GM06990 (cell line): ENCODE results near the gene RABGAP1.
A peak's percentile ranks its signal among the peaks of the same experiment; 100 is the strongest.
"Not testable (repeated sequence)": the region's sequence is repeated elsewhere in the genome, so short reads cannot be mapped to it uniquely, and the experiment has no call there.

Experiments
- DNase-seq: peaks from one replicate; pipeline ENCODE4 v3.0.0-alpha.2; 2011; ENCODE audit not compliant: insufficient read length; ENCODE audit errors: extremely low read depth
- H3K27me3 ChIP-seq: replicated peaks from 2 replicates; pipeline ENCODE4 v1.6.0; 2011; ENCODE audit warnings: low read length; ENCODE audit not compliant: control insufficient read depth, insufficient read depth
- H3K36me3 ChIP-seq: 2 replicates; pipeline ENCODE4 v1.5.1; 2011; ENCODE audit warnings: low read length; ENCODE audit not compliant: control insufficient read depth, insufficient read depth
- H3K4me3 ChIP-seq: replicated peaks from 2 replicates; pipeline ENCODE4 v1.5.1; 2011; ENCODE audit warnings: low read depth, mild to moderate bottlenecking, control low read depth, low read length
- CTCF ChIP-seq: IDR thresholded peaks from 2 replicates; pipeline ENCODE4 v1.5.1; 2011; ENCODE audit warnings: low read length, control low read depth, mild to moderate bottlenecking, inconsistent platforms; ENCODE audit not compliant: insufficient read depth, poor library complexity, severe bottlenecking

RABGAP1 gene

GRCh38 chr9:122940749-122941581 is at the start of gene RABGAP1:
TSS of gene RABGAP1 (plus strand) at chr9:122941020. CDS start at chr9:122957060, 16,040 bp downstream.
- DNase-seq = peak; percentile 93
- Histone ChIP-seq H3K36me3 (peaks cover 3% of the 10 kb centered on the region), H3K4me3 (peak within 1 kb of the TSS; percentile 88), H3K27me3 (no peaks in the 10 kb centered on the region)
- no peak for TF ChIP-seq CTCF

GRCh38 chr9:122897969-122898368 is 42.9 kb upstream of the RABGAP1 start:
- no peak overlapping the region for H3K4me3 ChIP-seq
- peaks cover 2% of the 10 kb centered on the region for H3K36me3 ChIP-seq
- no peak for DNase-seq
- TF ChIP-seq CTCF = no peak
- H3K27me3 ChIP-seq = no peaks in the 10 kb centered on the region

- DNase-seq = no peak
- H3K36me3 ChIP-seq = peaks cover 2% of the 10 kb centered on the region
- H3K4me3 ChIP-seq = peak overlapping the region; percentile 48
- H3K27me3 ChIP-seq = no peaks in the 10 kb centered on the region
- no peak for TF ChIP-seq CTCF
These were observed 40.0 kb upstream of the RABGAP1 start for GRCh38 chr9:122900791-122901190.

GRCh38 chr9:122904466-122904822 is 36.4 kb upstream of the RABGAP1 start:
- peak overlapping the region; percentile 86 for H3K4me3 ChIP-seq
- TF ChIP-seq CTCF = no peak
- no peak for DNase-seq
- no peaks in the 10 kb centered on the region for H3K27me3 ChIP-seq
- no peaks in the 10 kb centered on the region for H3K36me3 ChIP-seq

GRCh38 chr9:122904823-122905710 is 35.8 kb upstream of the RABGAP1 start, which contains the start of gene RC3H2:
TSS of gene RC3H2 (minus strand) at chr9:122905359. CDS start at chr9:122897509, 7,850 bp downstream.
- no peaks in the 10 kb centered on the region for H3K36me3 ChIP-seq
- DNase-seq = peak; percentile 92
- no peak for TF ChIP-seq CTCF
- peak within 1 kb of the TSS; percentile 86 for H3K4me3 ChIP-seq
- no peaks in the 10 kb centered on the region for H3K27me3 ChIP-seq

- H3K36me3 ChIP-seq, H3K27me3 ChIP-seq, H3K4me3 ChIP-seq, DNase-seq: not testable (repeated sequence)
These were observed 34.7 kb upstream of the RABGAP1 start for GRCh38 chr9:122906122-122906521.
